ENCODE data around the gene RBM18.

RBM18 gene

GRCh38 chr9:122213589-122214413 is 50.8 kb downstream of the RBM18 start:
- Histone ChIP-seq H2AFZ (ENCODE audit: low read length) (no peak overlapping the region), H3K9me3 (ENCODE audit: low read length) (no peaks in the 10 kb centered on the region), H3K27me3 (ENCODE audit: insufficient read depth, low read length) (no peaks in the 10 kb centered on the region; the same call in 1 of the 2 replicates), H3F3A (ENCODE audit: insufficient read depth, low read length) (no peaks in the 10 kb centered on the region), H4K20me1 (ENCODE audit: insufficient read depth, low read length) (no peaks in the 10 kb centered on the region), H3K9me2 (ENCODE audit: low read depth, low read length) (no peaks in the 10 kb centered on the region), H3K79me2 (ENCODE audit: insufficient read depth, low read length) (no peaks in the 10 kb centered on the region), H3K36me3 (ENCODE audit: insufficient read depth, low read length) (no peaks in the 10 kb centered on the region), H3K9ac (ENCODE audit: low read length) (no peak overlapping the region), H3K4me1 (ENCODE audit: insufficient read depth, low read length, severe bottlenecking) (peaks cover 7% of the 10 kb centered on the region), H3K4me2 (ENCODE audit: low read length) (peak overlapping the region; percentile 51), H3K4me3 (ENCODE audit: low read depth, low read length, poor library complexity, severe bottlenecking) (peak overlapping the region; percentile 46), H3K27ac (ENCODE audit: low read depth, low read length, poor library complexity, severe bottlenecking) (no peak overlapping the region)
- TF ChIP-seq EZH2 (IDR thresholded peaks at IDR 0.05; ENCODE audit: borderline replicate concordance, low read length) (no peak), CTCF (IDR thresholded peaks at IDR 0.05; ENCODE audit: low read length) (no peak)

GRCh38 chr9:122213102-122213588 is 51.5 kb downstream of the RBM18 start:
- no peak overlapping the region for H3K4me3 ChIP-seq (ENCODE audit: low read depth, low read length, poor library complexity, severe bottlenecking)
- H3K4me2 ChIP-seq (ENCODE audit: low read length) = no peak overlapping the region
- H3K9me2 ChIP-seq (ENCODE audit: low read depth, low read length) = no peaks in the 10 kb centered on the region
- no peaks in the 10 kb centered on the region for H3F3A ChIP-seq (ENCODE audit: insufficient read depth, low read length)
- H3K9ac ChIP-seq (ENCODE audit: low read length) = no peak overlapping the region
- H3K27ac ChIP-seq (ENCODE audit: low read depth, low read length, poor library complexity, severe bottlenecking) = no peak overlapping the region
- H3K9me3 ChIP-seq (ENCODE audit: low read length) = no peaks in the 10 kb centered on the region
- no peak overlapping the region for H2AFZ ChIP-seq (ENCODE audit: low read length)
- no peaks in the 10 kb centered on the region for H3K36me3 ChIP-seq (ENCODE audit: insufficient read depth, low read length)
- H3K27me3 ChIP-seq (ENCODE audit: insufficient read depth, low read length) = no peaks in the 10 kb centered on the region; the same call in 1 of the 2 replicates
- H3K4me1 ChIP-seq (ENCODE audit: insufficient read depth, low read length, severe bottlenecking) = peaks cover 7% of the 10 kb centered on the region
- no peaks in the 10 kb centered on the region for H3K79me2 ChIP-seq (ENCODE audit: insufficient read depth, low read length)
- TF ChIP-seq CTCF (IDR thresholded peaks at IDR 0.05; ENCODE audit: low read length) = no peak
- no peak for TF ChIP-seq EZH2 (IDR thresholded peaks at IDR 0.05; ENCODE audit: borderline replicate concordance, low read length)
- H4K20me1 ChIP-seq (ENCODE audit: insufficient read depth, low read length) = no peaks in the 10 kb centered on the region

GRCh38 chr9:122212473-122213004 is 52.1 kb downstream of the RBM18 start:
- Histone ChIP-seq H4K20me1 (ENCODE audit: insufficient read depth, low read length) (no peaks in the 10 kb centered on the region), H3K36me3 (ENCODE audit: insufficient read depth, low read length) (no peaks in the 10 kb centered on the region), H3K9me2 (ENCODE audit: low read depth, low read length) (no peaks in the 10 kb centered on the region), H3K27ac (ENCODE audit: low read depth, low read length, poor library complexity, severe bottlenecking) (no peak overlapping the region), H3K79me2 (ENCODE audit: insufficient read depth, low read length) (no peaks in the 10 kb centered on the region), H3K27me3 (ENCODE audit: insufficient read depth, low read length) (no peaks in the 10 kb centered on the region; the same call in 1 of the 2 replicates), H3K4me1 (ENCODE audit: insufficient read depth, low read length, severe bottlenecking) (peaks cover 7% of the 10 kb centered on the region), H3K4me3 (ENCODE audit: low read depth, low read length, poor library complexity, severe bottlenecking) (no peak overlapping the region), H3K9me3 (ENCODE audit: low read length) (no peaks in the 10 kb centered on the region), H2AFZ (ENCODE audit: low read length) (no peak overlapping the region), H3K4me2 (ENCODE audit: low read length) (no peak overlapping the region), H3F3A (ENCODE audit: insufficient read depth, low read length) (no peaks in the 10 kb centered on the region), H3K9ac (ENCODE audit: low read length) (no peak overlapping the region)
- no peak for TF ChIP-seq EZH2 (IDR thresholded peaks at IDR 0.05; ENCODE audit: borderline replicate concordance, low read length)
- TF ChIP-seq CTCF (IDR thresholded peaks at IDR 0.05; ENCODE audit: low read length) = no peak
